ENCODE data around the gene MLLT1. TPM values are rescaled to one million over a fixed set of nuclear protein-coding genes. Genes with fewer than 3 reads are reported as not detected.

MLLT1 gene
- total RNA-seq, 1 donor from 2014 or later = 21.8 TPM

DNA sequence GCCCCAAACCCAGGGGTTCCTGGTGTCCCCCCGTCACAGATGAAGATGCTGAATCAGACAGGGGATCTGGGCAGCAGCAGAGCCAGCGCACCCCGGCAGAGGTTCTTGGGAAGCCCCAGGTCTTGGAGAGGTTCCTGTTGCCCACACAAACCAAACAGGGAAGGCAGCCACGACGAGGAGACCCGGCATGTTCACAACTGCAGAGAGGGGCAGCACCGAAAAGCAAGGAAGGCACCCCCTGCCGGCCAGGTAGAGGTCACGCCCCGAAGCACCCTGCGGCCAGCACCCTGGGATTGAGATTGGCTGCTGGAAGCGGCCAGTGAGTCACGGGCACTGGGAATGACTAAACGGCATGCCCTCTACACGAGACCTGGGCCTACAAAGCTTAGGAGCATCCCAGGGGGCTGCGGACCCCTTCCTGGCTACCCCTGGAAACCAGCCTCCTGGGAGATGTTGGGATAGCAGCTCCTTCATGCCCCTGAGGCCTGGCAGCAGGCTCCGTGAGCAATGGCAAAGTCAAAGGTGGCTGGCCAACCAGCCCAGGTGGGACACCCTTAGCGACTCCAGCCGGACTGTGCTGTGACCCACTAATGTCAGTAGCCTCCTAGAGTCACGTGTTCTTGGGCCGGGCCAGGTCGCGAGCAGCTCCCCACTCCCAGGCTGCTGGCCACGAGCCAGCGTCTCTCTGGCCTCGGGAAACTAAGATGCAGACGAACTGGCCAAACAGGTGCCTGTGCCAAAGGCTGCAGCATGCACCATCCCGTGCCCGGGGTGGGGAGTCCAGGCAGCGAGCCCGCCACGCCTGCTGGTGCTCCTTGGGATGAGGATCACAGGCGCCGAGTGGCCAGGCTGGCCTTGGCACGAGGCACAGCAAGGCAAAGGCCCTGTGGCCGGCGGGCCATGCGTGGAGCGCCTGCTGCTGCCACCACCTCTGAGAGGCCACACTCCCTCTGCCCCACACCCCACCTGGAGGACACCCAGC lies 43.2 kb downstream of the MLLT1 start:
- DNase-seq (ENCODE audit: low spot score) (peak; percentile 74), ATAC-seq (peak; percentile 7)

DNA sequence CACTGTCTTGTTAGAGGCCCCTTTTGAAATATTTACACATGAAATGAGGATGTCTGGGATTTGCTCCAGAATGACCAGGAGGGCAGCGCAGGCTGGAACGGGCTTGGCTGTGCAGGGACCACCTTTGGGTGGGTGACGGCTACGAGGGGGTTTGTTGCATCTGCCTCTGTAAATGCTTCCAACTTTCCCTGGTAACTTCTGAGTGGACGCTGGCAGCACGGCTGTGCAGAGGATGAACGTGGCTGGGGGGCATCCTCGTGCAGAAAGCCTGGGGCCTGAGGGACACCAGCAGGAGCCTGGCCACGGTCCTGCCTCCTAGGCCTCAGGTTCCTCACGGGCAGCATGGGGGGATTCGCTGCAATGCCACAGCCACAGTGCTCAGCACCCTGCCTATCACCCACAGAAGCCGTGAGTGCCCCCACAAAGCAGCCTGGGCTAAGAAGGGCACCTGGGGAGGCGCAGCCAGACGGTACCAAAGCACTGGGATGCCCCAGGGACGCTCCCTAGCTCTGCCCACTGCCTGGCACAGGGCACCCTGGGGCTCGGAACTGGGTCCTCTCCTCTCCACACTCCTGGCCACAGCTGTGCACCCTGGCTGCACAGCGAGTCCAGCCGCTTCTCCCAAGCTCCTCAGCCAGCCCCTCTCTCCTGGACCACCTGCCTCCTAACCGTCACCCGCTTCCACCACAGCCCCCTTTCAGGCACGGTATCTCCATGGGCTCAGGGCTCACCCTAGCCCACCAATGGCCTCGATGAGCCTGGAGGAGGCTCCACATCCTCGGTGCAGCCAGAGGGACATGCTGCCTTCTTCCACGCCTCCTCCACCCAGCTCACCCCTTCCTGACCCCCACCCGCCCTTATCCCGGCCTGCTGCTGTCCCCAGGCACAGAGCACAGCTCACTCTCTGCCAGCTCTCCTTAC lies 44.5 kb downstream of the MLLT1 start:
- DNase-seq (ENCODE audit: low spot score) (no peak), ATAC-seq (no peak)

DNA sequence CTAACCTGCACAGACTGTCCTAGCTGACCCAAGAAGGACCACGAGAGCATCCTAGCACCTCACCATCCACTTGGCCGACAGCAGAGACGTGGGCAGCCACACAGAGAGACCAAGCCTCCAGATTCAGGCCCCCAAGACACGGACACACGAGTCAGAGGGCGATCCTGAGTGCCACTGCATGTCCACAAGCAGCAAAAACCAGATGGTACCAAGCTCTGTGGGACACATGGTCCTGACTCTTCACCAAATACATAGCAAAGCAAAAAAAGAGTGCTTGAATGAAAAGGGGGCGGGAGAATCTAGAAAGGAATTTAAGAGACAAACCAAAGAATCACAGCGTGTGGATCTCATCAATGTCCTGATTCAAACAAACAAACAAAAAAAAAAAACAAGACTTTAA lies 45.2 kb downstream of the MLLT1 start:
- ATAC-seq = no peak
- DNase-seq (ENCODE audit: low spot score) = no peak

DNA sequence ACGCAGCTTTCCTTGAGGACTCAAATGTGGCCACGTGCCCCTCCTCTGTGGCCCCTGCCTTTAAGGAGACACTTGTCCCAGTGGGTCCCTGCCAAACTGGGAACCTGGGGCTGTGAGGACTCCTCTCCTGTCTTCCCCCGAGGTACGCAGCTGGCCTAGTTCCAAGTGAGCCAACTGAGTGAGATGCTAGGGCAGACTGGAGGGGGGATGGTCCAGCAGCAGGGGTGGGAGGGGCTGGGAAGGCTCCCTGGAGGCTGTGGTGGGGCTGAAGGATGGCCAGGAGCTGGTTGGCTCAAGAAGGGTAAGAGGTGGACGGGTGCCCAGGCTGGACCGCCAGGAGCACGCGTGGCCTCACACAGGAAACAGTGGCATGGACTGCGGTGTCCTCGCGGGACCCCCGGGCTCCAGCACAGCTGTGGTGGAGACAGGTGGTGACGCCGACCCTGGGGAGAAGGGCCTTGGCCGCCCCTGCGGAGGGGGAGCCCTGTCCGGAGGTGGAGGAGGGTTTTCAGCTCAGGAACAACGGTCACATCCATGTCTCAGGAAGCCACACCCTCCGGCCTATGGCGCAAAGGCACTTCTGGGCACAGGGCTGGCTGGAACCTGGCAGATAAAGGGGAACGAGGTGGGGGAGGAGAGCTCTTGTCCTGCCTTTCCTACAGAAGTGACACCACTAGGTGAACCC lies 45.8 kb downstream of the MLLT1 start:
- ATAC-seq = peak; percentile 74
- peak; percentile 88 for DNase-seq (ENCODE audit: low spot score)

GRCh38 chr19:6233056-6233826 lies 46.5 kb downstream of the MLLT1 start:
- ATAC-seq (peak; percentile 56), DNase-seq (ENCODE audit: low spot score) (peak; percentile 77)

GRCh38 chr19:6232601-6233055 lies 47.1 kb downstream of the MLLT1 start:
- ATAC-seq = no peak
- no peak for DNase-seq (ENCODE audit: low spot score)

DNA sequence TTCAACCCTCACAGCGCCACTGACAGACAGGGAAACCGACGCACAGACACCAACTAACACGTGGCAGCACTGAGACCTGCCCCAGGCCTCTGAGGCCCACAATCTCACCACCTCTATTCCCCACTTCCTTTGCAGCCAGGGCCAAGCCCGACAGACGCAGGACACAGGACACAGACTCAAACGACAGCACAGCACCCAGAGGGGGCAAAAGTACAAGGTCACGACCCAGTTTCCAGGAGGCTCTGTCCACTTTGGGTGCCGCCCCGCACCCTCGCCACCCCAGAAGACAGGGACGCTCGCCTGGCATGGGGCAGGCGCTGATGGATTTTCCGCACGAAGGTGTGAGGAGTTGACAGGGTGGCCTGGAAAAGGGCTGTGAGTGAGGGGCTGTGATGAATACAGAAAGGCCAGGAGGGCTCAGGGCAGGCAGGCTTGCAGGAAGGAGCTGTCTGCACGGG lies 48.8 kb downstream of the MLLT1 start:
- DNase-seq (ENCODE audit: low spot score) (peak; percentile 67), ATAC-seq (peak; percentile 31)

DNA sequence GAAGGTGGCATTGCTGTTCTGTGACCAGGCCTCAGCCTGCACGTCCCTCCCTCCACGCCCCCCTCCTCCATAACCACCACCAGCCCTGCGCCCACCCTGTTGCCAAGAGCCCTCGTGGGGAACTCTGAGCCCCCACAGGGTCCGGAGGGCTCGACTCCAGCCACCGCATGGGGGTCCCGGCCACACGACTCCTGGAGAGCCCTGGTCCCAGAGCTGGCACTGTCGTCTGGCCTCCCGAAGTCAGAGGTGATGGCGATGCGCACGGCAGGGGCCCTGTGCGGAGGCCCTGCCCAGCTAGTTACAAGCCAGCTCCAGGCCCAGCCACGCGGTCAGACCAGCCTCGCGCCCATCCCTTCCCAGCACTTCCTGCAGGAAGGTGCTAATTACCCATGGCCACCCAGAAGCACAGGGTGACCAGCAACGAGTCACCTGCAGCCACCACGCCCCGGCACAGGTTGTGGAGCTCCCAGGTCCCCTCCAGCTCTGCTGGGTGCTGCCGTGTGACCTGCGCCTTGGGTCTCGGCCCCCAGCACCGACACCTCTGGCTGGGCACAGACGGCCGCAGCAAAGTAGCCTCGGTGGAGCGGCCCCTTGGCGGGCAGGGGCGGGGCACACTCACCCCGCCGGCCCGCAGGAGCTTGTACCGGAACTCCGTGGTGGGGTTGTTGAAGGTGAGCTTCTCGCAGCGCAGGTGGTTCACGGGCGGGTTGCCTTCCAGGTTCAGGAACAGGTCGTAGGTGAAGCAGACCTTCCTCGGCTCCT lies 49.6 kb downstream of the MLLT1 start:
- ATAC-seq (no peak), DNase-seq (ENCODE audit: low spot score) (peak; percentile 45)

GRCh38 chr19:6229216-6229913 lies 50.4 kb downstream of the MLLT1 start:
- DNase-seq (ENCODE audit: low spot score) = no peak
- no peak for ATAC-seq

DNA sequence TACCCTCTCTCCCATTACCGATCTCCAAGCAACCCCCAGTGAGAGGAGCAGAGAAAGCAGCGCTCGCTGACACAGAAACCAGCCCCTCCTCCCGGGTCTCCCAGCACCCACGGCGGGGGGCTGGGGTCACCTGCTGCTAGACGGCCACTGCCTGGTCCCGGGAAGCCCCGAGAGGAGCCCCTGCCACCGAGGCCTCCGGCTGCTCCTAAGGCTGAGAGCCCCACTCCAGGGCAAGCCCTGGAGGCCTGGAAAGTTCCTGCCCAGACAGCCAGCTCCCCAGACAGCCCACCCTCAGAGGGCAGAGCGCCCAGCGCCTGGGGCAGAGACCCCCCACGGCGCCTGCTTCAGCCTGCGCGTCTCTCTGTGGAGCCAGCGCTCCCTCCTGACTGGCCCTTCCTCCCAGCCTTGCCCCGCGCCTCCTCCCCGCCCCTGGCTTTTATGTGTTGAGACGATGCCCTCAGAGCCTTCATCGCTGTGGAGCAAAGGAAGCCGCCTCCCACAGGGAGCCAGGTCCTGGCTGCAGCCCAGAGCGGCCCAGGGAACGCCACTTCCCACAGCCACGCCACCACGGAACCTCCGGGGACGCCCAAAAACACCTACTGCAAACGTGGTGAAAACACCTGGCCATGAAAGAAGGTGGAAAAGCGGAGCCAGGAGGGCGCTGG lies 51.1 kb downstream of the MLLT1 start:
- DNase-seq (ENCODE audit: low spot score) = no peak
- ATAC-seq = no peak

- no peak for ATAC-seq
- no peak for DNase-seq (ENCODE audit: low spot score)
Observed at GRCh38 chr19:6227936-6228325, 51.8 kb downstream of the MLLT1 start.

GRCh38 chr19:6227156-6227935 lies 52.4 kb downstream of the MLLT1 start:
- DNase-seq (ENCODE audit: low spot score) (no peak), ATAC-seq (no peak)

DNA sequence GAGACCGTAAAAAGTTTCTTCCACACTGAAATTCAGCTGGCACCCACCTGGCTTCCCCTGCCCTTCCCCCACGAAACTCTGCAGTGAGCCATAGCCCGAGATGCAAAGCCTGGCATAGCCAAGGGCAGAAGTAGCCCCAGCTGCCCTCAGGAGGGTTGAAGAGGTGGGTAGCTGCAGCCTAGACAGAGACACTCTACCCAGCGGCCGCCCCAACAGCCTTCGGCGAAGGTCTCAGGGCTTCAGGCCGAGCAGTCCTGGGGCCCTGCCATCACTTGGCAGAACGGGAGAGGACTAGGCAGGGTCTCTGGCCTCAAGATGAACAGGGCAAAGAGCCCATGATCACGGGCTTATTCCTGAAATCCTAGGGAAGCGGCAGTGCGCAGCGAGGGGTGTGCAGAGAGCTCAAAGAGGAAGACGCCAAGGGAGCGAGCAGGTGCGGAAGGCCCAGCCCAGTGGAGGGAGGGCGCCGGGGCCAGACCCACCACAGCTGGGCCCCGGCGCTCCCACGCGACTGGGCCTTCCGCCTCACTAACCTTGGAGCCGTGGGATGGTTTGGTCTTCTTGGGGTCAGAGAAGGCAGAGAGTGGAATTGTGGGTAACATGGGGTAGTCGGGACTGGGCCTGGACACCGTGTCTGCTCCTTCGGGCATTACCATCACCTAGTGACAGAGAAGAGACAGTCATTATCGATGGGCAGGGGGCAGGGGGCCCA lies 53.2 kb downstream of the MLLT1 start:
- ATAC-seq (no peak), DNase-seq (ENCODE audit: low spot score) (no peak)

DNA sequence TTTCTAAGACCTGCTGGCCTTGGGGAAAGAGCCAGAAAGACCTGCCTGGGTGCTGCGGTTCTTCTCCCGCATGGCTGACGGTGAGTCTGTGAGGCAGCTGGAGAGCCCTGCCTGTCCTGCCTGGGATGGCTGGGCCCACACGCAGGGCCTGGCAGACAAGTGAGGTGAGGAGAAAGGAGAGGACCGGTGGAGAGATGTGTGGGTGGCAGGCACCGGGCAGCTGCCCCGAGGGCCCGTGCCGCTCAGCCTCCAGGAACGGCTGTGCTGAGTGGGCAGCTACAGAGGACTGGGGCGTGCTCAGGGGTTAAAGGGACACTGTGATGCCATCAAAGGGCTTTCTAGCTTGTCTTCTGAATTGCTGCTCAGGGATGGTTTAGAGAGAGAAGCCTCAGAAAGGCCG lies 53.8 kb downstream of the MLLT1 start:
- ATAC-seq (no peak), DNase-seq (ENCODE audit: low spot score) (no peak)

DNA sequence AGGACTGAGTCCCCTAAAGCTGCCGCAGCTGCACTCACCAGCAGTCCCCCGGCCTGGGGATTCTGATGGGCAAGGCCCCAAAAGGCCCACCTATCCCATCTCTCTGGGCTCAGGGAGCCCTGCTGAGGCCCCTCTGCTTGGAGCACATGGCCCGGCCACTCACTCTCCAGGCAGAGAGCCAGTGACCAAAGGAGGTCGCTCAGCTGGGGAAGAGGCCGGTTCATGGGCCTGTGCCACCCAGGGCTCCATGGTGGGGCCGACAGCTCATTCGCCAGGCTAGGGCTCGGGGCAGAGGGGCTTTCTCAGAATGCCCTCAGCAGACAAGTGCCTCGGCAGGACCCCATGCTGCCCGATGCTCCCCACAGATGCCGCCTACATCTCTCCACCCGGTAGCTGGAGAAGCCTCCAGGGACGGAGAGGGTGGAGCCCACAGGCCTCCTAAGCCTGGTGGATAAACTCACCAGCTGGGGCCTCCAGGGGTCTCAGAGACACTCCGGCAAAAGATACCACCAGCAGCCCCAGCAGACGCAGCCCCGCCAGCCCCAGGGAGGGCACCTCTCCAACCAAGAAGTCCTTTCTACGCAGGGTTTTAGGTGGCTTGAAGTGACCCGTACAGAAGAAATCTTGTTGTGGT lies 54.4 kb downstream of the MLLT1 start:
- no peak for ATAC-seq

GRCh38 chr19:6224308-6224675 lies 55.5 kb downstream of the MLLT1 start:
- peak; percentile 46 for DNase-seq (ENCODE audit: low spot score)

More for the DNA sequence above, 54.4 kb downstream of the MLLT1 start:
- no peak for DNase-seq (ENCODE audit: low spot score)

More at GRCh38 chr19:6224308-6224675, 55.5 kb downstream of the MLLT1 start:
- ATAC-seq = peak; percentile 11

Data from left lobe of liver (tissue), 2 donors.